ENCODE results near the gene DNAJC1.
A peak's percentile ranks its signal among the peaks of the same experiment; 100 is the strongest.

The DNAJC1 gene

DNA sequence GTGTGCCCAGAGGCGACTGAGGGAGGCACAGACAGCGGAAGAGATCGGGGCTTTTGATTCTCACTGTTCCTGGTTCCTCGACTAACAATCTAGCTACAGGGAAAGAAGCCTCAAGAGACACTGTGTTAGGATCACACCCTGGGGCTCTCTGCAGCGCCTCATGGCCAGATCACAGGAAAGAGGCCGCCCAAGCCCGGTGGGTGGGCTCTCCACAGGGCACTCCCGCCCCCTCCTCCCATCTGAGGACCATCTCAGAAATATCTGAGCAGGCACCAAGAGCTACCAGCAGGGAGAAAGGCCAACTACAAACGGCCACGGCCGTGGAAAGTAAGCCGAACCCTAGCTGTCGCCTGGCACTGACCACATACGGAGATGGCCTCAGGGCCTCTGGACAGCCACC, 245.3 kb downstream of the DNAJC1 start:
- no peak overlapping the region for H3K27ac ChIP-seq (ENCODE audit: extremely low read depth, low read depth, low read length)
- POLR2A ChIA-PET: no interaction called here
- no peaks in the 10 kb centered on the region for H3K9me3 ChIP-seq (ENCODE audit: control insufficient read depth, insufficient read depth, low read depth, low read length)
- no peaks in the 10 kb centered on the region for H3K4me1 ChIP-seq (ENCODE audit: control insufficient read depth, insufficient read depth, low read length)
- H3K36me3 ChIP-seq (ENCODE audit: control insufficient read depth in 2 of 2, insufficient read depth in 1 of 2, low read length in 2 of 2): peaks cover 0 to 6% of the 10 kb centered on the region in 2 experiments; a peak in 1 of 3 replicates
- TF ChIP-seq, protein P1, sequence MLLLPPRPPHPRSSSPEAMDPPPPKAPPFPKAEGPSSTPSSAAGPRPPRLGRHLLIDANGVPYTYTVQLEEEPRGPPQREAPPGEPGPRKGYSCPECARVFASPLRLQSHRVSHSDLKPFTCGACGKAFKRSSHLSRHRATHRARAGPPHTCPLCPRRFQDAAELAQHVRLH (tag by site-specific recombination; IDR thresholded peaks at IDR 0.05): no peak
- TF ChIP-seq ZIC2 (tag by site-specific recombination; IDR thresholded peaks at IDR 0.05): peak; percentile 56
- H3K4me3 ChIP-seq (ENCODE audit: low read depth, low read length): no peak overlapping the region
- CTCF ChIA-PET: no interaction called here

DNA sequence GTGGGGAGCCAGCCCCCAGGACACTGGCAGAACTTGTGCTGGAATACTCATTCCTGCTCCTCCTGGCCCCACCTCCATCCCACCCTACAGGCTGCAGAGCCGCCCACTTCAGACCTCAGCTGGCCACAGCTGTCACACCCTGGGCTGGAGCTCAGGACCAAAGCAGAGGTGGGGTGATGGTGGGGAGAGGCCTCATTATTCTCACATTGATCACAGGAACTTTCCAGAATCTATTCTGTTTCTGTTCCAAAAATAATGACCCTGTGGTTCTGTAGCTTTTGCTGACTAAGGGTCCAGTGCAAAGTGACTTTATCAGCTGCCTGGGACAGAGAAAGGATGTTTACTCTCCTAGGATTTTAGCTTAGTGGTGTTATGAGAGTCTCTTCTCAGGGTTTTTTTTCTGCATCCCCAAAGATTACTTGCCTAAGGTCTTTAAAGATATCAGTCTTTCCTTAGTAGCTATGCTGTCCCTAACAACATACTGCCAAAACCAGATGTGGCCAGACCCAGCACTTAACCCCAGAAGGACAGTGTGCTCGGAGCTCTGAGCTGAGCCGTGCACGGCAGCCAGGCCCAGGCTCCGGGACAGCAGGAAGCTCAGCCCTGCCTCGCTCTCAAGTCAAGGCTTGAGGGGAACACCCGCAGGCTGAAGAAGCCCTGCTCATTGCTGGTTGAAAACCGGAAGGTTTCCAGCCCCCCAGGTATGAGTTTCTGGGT, 246.2 kb downstream of the DNAJC1 start:
- H3K27ac ChIP-seq (ENCODE audit: extremely low read depth, low read depth, low read length): no peak overlapping the region

GRCh38 chr10:21756707-21757106, 246.8 kb downstream of the DNAJC1 start:
- POLR2A ChIA-PET: no interaction called here
- no peak overlapping the region for H3K4me3 ChIP-seq (ENCODE audit: low read depth, low read length)
- no peaks in the 10 kb centered on the region for H3K9me3 ChIP-seq (ENCODE audit: control insufficient read depth, insufficient read depth, low read depth, low read length)
- no peak overlapping the region for H3K27ac ChIP-seq (ENCODE audit: extremely low read depth, low read depth, low read length)
- no peaks in the 10 kb centered on the region for H3K4me1 ChIP-seq (ENCODE audit: control insufficient read depth, insufficient read depth, low read length)
- CTCF ChIA-PET: no interaction called here
- peaks cover 0 to 6% of the 10 kb centered on the region in 2 experiments; a peak in 1 of 3 replicates for H3K36me3 ChIP-seq (ENCODE audit: control insufficient read depth in 2 of 2, insufficient read depth in 1 of 2, low read length in 2 of 2)
- TF ChIP-seq, protein P2, sequence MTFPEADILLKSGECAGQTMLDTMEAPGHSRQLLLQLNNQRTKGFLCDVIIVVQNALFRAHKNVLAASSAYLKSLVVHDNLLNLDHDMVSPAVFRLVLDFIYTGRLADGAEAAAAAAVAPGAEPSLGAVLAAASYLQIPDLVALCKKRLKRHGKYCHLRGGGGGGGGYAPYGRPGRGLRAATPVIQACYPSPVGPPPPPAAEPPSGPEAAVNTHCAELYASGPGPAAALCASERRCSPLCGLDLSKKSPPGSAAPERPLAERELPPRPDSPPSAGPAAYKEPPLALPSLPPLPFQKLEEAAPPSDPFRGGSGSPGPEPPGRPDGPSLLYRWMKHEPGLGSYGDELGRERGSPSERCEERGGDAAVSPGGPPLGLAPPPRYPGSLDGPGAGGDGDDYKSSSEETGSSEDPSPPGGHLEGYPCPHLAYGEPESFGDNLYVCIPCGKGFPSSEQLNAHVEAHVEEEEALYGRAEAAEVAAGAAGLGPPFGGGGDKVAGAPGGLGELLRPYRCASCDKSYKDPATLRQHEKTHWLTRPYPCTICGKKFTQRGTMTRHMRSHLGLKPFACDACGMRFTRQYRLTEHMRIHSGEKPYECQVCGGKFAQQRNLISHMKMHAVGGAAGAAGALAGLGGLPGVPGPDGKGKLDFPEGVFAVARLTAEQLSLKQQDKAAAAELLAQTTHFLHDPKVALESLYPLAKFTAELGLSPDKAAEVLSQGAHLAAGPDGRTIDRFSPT (tag by site-specific recombination; IDR thresholded peaks at IDR 0.05): no peak
- TF ChIP-seq ZNF112 (tag by site-specific recombination; IDR thresholded peaks at IDR 0.05) (no peak), ZNF621 (tag by site-specific recombination; IDR thresholded peaks at IDR 0.05) (no peak), ZNF292 (tag by site-specific recombination; IDR thresholded peaks at IDR 0.05; ENCODE audit: borderline replicate concordance, low read depth) (no peak), ZNF202 (tag by site-specific recombination; IDR thresholded peaks at IDR 0.05; ENCODE audit: borderline replicate concordance) (no peak), ZNF26 (tag by site-specific recombination; IDR thresholded peaks at IDR 0.05) (no peak), GLI4 (tag by site-specific recombination; IDR thresholded peaks at IDR 0.05) (no peak), ZNF140 (tag by site-specific recombination; IDR thresholded peaks at IDR 0.05) (no peak), ZNF169 (tag by site-specific recombination; IDR thresholded peaks at IDR 0.05) (no peak), ZBTB21 (tag by site-specific recombination; IDR thresholded peaks at IDR 0.05) (no peak), ZNF518A (tag by site-specific recombination; conservative IDR thresholded peaks at IDR 0.05; ENCODE audit: low read depth) (no peak)
- TF ChIP-seq, protein P3, sequence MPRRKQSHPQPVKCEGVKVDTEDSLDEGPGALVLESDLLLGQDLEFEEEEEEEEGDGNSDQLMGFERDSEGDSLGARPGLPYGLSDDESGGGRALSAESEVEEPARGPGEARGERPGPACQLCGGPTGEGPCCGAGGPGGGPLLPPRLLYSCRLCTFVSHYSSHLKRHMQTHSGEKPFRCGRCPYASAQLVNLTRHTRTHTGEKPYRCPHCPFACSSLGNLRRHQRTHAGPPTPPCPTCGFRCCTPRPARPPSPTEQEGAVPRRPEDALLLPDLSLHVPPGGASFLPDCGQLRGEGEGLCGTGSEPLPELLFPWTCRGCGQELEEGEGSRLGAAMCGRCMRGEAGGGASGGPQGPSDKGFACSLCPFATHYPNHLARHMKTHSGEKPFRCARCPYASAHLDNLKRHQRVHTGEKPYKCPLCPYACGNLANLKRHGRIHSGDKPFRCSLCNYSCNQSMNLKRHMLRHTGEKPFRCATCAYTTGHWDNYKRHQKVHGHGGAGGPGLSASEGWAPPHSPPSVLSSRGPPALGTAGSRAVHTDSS (tag by site-specific recombination; IDR thresholded peaks at IDR 0.05): no peak

More for the DNA sequence above, 246.2 kb downstream of the DNAJC1 start:
- CTCF ChIA-PET: interaction anchor here (0.6 kb wide), 1 partner anchor 538 kb away, joined by 3 read pairs; no protein-coding TSS in a partner anchor
- Histone ChIP-seq H3K36me3 (ENCODE audit: control insufficient read depth in 2 of 2, insufficient read depth in 1 of 2, low read length in 2 of 2) (peaks cover 0 to 6% of the 10 kb centered on the region in 2 experiments; a peak in 1 of 3 replicates), H3K4me3 (ENCODE audit: low read depth, low read length) (no peak overlapping the region), H3K9me3 (ENCODE audit: control insufficient read depth, insufficient read depth, low read depth, low read length) (no peaks in the 10 kb centered on the region), H3K4me1 (ENCODE audit: control insufficient read depth, insufficient read depth, low read length) (no peaks in the 10 kb centered on the region)
- TF ChIP-seq, protein P4, sequence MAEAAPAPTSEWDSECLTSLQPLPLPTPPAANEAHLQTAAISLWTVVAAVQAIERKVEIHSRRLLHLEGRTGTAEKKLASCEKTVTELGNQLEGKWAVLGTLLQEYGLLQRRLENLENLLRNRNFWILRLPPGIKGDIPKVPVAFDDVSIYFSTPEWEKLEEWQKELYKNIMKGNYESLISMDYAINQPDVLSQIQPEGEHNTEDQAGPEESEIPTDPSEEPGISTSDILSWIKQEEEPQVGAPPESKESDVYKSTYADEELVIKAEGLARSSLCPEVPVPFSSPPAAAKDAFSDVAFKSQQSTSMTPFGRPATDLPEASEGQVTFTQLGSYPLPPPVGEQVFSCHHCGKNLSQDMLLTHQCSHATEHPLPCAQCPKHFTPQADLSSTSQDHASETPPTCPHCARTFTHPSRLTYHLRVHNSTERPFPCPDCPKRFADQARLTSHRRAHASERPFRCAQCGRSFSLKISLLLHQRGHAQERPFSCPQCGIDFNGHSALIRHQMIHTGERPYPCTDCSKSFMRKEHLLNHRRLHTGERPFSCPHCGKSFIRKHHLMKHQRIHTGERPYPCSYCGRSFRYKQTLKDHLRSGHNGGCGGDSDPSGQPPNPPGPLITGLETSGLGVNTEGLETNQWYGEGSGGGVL (tag by site-specific recombination; IDR thresholded peaks at IDR 0.05): no peak
- peak; percentile 39; the same call in 1 of the 2 replicates for TF ChIP-seq EGR2 (tag by site-specific recombination; IDR thresholded peaks at IDR 0.05; ENCODE audit: low read depth)
- peak; percentile 39; the same call in 1 of the 2 replicates for TF ChIP-seq ZFHX2 (tag by site-specific recombination; conservative IDR thresholded peaks at IDR 0.05)
- POLR2A ChIA-PET: no interaction called here
